ENCODE results near the gene STMP1. TPM values are rescaled to one million over a fixed set of nuclear protein-coding genes. Genes with fewer than 3 reads are reported as not detected.
A peak's percentile ranks its signal among the peaks of the same experiment; 100 is the strongest.
"Not testable (repeated sequence)": the region's sequence is repeated elsewhere in the genome, so short reads cannot be mapped to it uniquely, and the experiment has no call there.

The STMP1 gene
- total and polyA plus RNA-seq, 2 experiments from 2014 or later, result 17.7 to 91.1 TPM

DNA sequence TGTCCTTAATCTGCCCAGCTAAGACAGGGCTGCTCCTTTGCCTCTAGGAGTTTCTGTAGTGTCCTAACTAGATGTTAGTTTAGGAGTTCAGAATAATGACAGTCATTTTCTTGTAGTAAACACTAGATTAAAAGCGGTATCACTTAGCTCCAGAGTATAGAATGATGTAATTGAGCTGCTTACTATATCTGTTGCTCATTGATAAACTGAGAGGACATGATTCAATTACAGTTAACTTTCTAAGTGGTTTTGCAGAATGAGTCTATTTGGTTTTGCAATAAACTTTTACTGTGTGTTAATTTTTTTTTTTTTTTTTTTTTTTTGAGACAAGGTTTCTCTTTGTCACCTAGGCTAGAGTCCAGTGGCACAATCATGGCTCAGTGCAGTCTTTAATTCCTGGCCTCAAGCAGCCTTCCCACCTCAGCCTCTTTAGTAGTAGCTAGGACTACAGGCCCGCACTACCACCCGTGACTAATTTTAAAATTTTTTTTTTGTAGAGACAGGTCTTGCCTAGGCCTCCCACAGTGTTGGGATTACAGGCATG, 1.8 kb downstream of the STMP1 start:
- H3K27ac ChIP-seq, result peak overlapping the region; percentile 49
- peak in 1 of 2 donors; percentile 33 for DNase-seq (ENCODE audit: low read depth in 1 of 2, low spot score in 1 of 2)
- peaks cover 12% of the 10 kb centered on the region for H3K4me1 ChIP-seq (ENCODE audit: low read depth)
- H3K4me3 ChIP-seq, result no peak overlapping the region
- H3K9me3 ChIP-seq (ENCODE audit: low read depth), result no peaks in the 10 kb centered on the region
- no peaks in the 10 kb centered on the region for H3K36me3 ChIP-seq
- no peaks in the 10 kb centered on the region for H3K27me3 ChIP-seq
- no peak for TF ChIP-seq CTCF (IDR thresholded peaks at IDR 0.05; ENCODE audit: low read depth, low read length)

GRCh38 chr7:135665042-135665441, 2.7 kb downstream of the STMP1 start:
- Histone ChIP-seq H3K27ac (peak overlapping the region; percentile 2), H3K4me3 (no peak overlapping the region)
- no peak for TF ChIP-seq CTCF (IDR thresholded peaks at IDR 0.05; ENCODE audit: low read depth, low read length)

GRCh38 chr7:135666156-135666555, 3.8 kb downstream of the STMP1 start:
- no peaks in the 10 kb centered on the region for H3K27me3 ChIP-seq
- H3K36me3 ChIP-seq, result no peaks in the 10 kb centered on the region
- no peak overlapping the region for H3K27ac ChIP-seq
- H3K4me3 ChIP-seq, result no peak overlapping the region
- DNase-seq (ENCODE audit: low read depth in 1 of 2, low spot score in 1 of 2), result no peak
- peaks cover 29% of the 10 kb centered on the region for H3K4me1 ChIP-seq (ENCODE audit: low read depth)
- H3K9me3 ChIP-seq (ENCODE audit: low read depth), result no peaks in the 10 kb centered on the region
- TF ChIP-seq CTCF (IDR thresholded peaks at IDR 0.05; ENCODE audit: low read depth, low read length), result no peak

More at GRCh38 chr7:135665042-135665441, 2.7 kb downstream of the STMP1 start:
- no peaks in the 10 kb centered on the region for H3K27me3 ChIP-seq
- H3K36me3 ChIP-seq, result no peaks in the 10 kb centered on the region
- H3K9me3 ChIP-seq (ENCODE audit: low read depth), result no peaks in the 10 kb centered on the region
- peaks cover 18% of the 10 kb centered on the region for H3K4me1 ChIP-seq (ENCODE audit: low read depth)
- DNase-seq (ENCODE audit: low read depth in 1 of 2, low spot score in 1 of 2), result no peak

DNA sequence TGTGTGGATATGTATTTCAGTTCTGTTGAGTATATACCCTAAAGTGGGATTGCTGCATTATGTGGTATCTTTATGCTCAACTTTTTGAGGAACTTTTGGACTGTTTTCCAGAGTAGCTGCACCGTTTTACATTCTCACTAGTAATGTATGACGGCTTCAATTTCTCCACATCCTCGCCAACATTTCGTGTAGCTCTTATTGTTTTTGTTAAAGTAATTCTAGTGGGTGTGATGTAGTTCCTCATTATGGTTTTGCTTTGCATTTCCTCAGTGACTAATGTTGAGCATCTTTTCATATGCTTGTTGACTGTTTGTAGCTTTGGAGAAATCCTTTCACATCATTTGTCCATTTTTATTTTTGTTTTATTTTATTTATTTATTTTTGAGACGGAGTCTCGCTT, 4.5 kb downstream of the STMP1 start:
- peaks cover 31% of the 10 kb centered on the region for H3K4me1 ChIP-seq (ENCODE audit: low read depth)
- DNase-seq (ENCODE audit: low read depth in 1 of 2, low spot score in 1 of 2), result no peak
- H3K27ac ChIP-seq, result no peak overlapping the region
- H3K4me3 ChIP-seq, result no peak overlapping the region
- H3K36me3 ChIP-seq, result no peaks in the 10 kb centered on the region
- H3K9me3 ChIP-seq (ENCODE audit: low read depth), result no peaks in the 10 kb centered on the region
- no peak for TF ChIP-seq CTCF (IDR thresholded peaks at IDR 0.05; ENCODE audit: low read depth, low read length)
- no peaks in the 10 kb centered on the region for H3K27me3 ChIP-seq

DNA sequence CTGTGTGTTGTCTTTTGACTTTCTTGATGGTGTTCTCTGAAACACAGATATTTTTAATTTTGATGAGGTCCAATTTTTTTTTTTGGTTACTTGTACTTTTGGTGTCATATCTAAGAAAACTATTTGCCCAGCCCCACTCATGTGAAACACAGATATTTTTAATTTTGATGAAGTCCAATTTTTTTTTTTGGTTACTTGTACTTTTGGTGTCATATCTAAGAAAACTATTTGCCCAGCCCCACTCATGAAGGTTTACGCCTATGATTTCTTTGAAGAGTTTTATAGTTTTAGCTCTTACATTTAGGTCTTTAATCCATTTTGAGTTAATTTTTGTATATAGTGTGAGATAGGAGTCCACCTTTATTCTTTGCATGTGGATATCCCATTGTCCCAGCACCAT, 5.3 kb downstream of the STMP1 start:
- not testable (repeated sequence) for DNase-seq (ENCODE audit: low read depth in 1 of 2, low spot score in 1 of 2); H3K9me3 ChIP-seq (ENCODE audit: low read depth); H3K27ac ChIP-seq

GRCh38 chr7:135668852-135669395, 6.6 kb downstream of the STMP1 start:
- not testable (repeated sequence) for H3K27me3 ChIP-seq; H3K27ac ChIP-seq; H3K36me3 ChIP-seq; H3K4me3 ChIP-seq; DNase-seq (ENCODE audit: low read depth in 1 of 2, low spot score in 1 of 2); H3K9me3 ChIP-seq (ENCODE audit: low read depth)
- peaks cover 37% of the 10 kb centered on the region for H3K4me1 ChIP-seq (ENCODE audit: low read depth)

More for the DNA sequence above, 5.3 kb downstream of the STMP1 start:
- not testable (repeated sequence) for H3K36me3 ChIP-seq, H3K27me3 ChIP-seq, H3K4me3 ChIP-seq
- H3K4me1 ChIP-seq (ENCODE audit: low read depth), result peaks cover 31% of the 10 kb centered on the region
